GM23338 (cell line): ENCODE measurements around the gene PHC2. TPM values are rescaled to one million over a fixed set of nuclear protein-coding genes. Genes with fewer than 3 reads are reported as not detected.

Experiments
- ATAC-seq: fragments of 200-7000 bp; cut with Tn5 transposase; 3 replicates; pipeline ENCODE4 v1.9.1; 2020
- DNase-seq: peaks from one replicate; pipeline ENCODE4 v3.0.0-alpha.2; 2015; ENCODE audit warnings: low spot score
- H2AFZ ChIP-seq: fragments of 200-600 bp; sonication (generic); 2 replicates; pipeline ENCODE4 v1.8.0; 2016; ENCODE audit warnings: antibody characterized with exemption, mild to moderate bottlenecking, moderate library complexity
- H3F3A ChIP-seq: fragments of 200-600 bp; sonication (generic); replicated peaks from 2 replicates; pipeline ENCODE4 v1.8.0; 2017; ENCODE audit warnings: antibody characterized with exemption, mixed run types, low read depth
- H3K27ac ChIP-seq: fragments of 200-600 bp; sonication (generic); 2 replicates; pipeline ENCODE4 v1.6.1; 2016; ENCODE audit warnings: low read depth
- H3K27me3 ChIP-seq: fragments of 200-600 bp; sonication (generic); 2 replicates; pipeline ENCODE4 v1.8.0; 2016; ENCODE audit warnings: mild to moderate bottlenecking, mixed run types, moderate library complexity; ENCODE audit not compliant: insufficient read depth
- H3K36me3 ChIP-seq: fragments of 200-600 bp; sonication (generic); 2 replicates; pipeline ENCODE4 v1.8.0; 2016; ENCODE audit warnings: mild to moderate bottlenecking; ENCODE audit not compliant: insufficient read depth
- H3K4me1 ChIP-seq: fragments of 200-600 bp; sonication (generic); 2 replicates; pipeline ENCODE4 v1.8.0; 2016; ENCODE audit warnings: mild to moderate bottlenecking, moderate library complexity; ENCODE audit not compliant: insufficient read depth
- H3K4me2 ChIP-seq: fragments of 200-600 bp; sonication (generic); 2 replicates; pipeline ENCODE4 v1.7.1; 2017; ENCODE audit warnings: mixed run types
- H3K4me3 ChIP-seq: fragments of 200-600 bp; sonication (generic); 2 replicates; pipeline ENCODE4 v1.6.1; 2016; ENCODE audit warnings: mixed run types
- H3K79me2 ChIP-seq: fragments of 200-600 bp; sonication (generic); replicated peaks from 2 replicates; pipeline ENCODE4 v1.8.0; 2017; ENCODE audit warnings: mild to moderate bottlenecking; ENCODE audit not compliant: insufficient read depth
- H3K9me2 ChIP-seq: fragments of 200-600 bp; sonication (generic); 2 replicates; pipeline ENCODE4 v1.8.0; 2017; ENCODE audit not compliant: insufficient read depth
- H4K20me1 ChIP-seq: fragments of 200-600 bp; sonication (generic); replicated peaks from 2 replicates; pipeline ENCODE4 v1.8.0; 2017; ENCODE audit warnings: mild to moderate bottlenecking; ENCODE audit not compliant: insufficient read depth
- H3K27ac Mint-ChIP-seq: 2 replicates; pipeline ENCODE4 v1.8.0; 2020; ENCODE audit warnings: inconsistent platforms, mild to moderate bottlenecking, moderate library complexity, mixed read lengths
- H3K27me3 Mint-ChIP-seq: 3 replicates; pipeline ENCODE4 v1.8.0; 2022; ENCODE audit warnings: low read depth, mild to moderate bottlenecking, moderate library complexity, mixed read lengths, inconsistent platforms; ENCODE audit not compliant: insufficient read depth, poor library complexity
- H3K36me3 Mint-ChIP-seq: 3 replicates; pipeline ENCODE4 v1.8.0; 2021; ENCODE audit warnings: low read depth, mild to moderate bottlenecking, inconsistent platforms, moderate library complexity, mixed read lengths
- H3K4me1 Mint-ChIP-seq: 3 replicates; pipeline ENCODE4 v1.8.0; 2020; ENCODE audit warnings: mild to moderate bottlenecking, inconsistent platforms, mixed read lengths
- H3K4me3 Mint-ChIP-seq: 3 replicates; pipeline ENCODE4 v1.8.0; 2021; ENCODE audit warnings: moderate library complexity, mild to moderate bottlenecking, inconsistent platforms, mixed read lengths
- H3K9me3 Mint-ChIP-seq: 3 replicates; pipeline ENCODE4 v1.8.0; 2020; ENCODE audit warnings: moderate library complexity, mild to moderate bottlenecking, inconsistent platforms, mixed read lengths
- CREB1 ChIP-seq: fragments of 250-450 bp; sonication (Bioruptor Pico); IDR thresholded peaks from 2 replicates; pipeline ENCODE4 v1.5.0; 2020; ENCODE audit warnings: low read depth, mild to moderate bottlenecking, moderate library complexity
- EZH2phosphoT487 ChIP-seq: fragments of 200-600 bp; sonication (generic); IDR thresholded peaks from one replicate; pipeline ENCODE4 v1.8.1; 2018; ENCODE audit warnings: antibody characterized with exemption; ENCODE audit not compliant: unreplicated experiment
- JUNB ChIP-seq: IDR thresholded peaks from one replicate; pipeline ENCODE4 v1.6.1; 2016; ENCODE audit warnings: antibody characterized with exemption; ENCODE audit not compliant: unreplicated experiment
- NANOG ChIP-seq: IDR thresholded peaks from 2 replicates; pipeline ENCODE4 v1.6.1; 2016; ENCODE audit warnings: antibody characterized with exemption, borderline replicate concordance
- POLR2AphosphoS5 ChIP-seq: IDR thresholded peaks from 2 replicates; pipeline ENCODE4 v1.6.1; 2016; ENCODE audit warnings: antibody characterized with exemption, low read depth
- ZNF331 ChIP-seq: fragments of 250-450 bp; sonication (Bioruptor Pico); IDR thresholded peaks from 2 replicates; pipeline ENCODE4 v1.5.0; 2020; ENCODE audit warnings: low read depth, mild to moderate bottlenecking, moderate library complexity
- polyA plus RNA-seq: library from polyadenylated mRNA; unstranded; fragments of >200 nt; fragmentation: Nextera tagmentation; extraction: Ambion mirVana; gene quantifications from 2 replicates; pipeline ENCODE4 v1.2.1, GENCODE V29; 2016
- total RNA-seq: library from RNA; depleted of rRNA; stranded (reverse); fragments of >200 nt; shearing (Covaris generic); gene quantifications from 2 replicates; pipeline ENCODE4 v1.2.3, GENCODE V29; 2014
- TF ChIP-seq, protein P1 (sequence below): fragments of 250-450 bp; sonication (Bioruptor Pico); IDR thresholded peaks from 2 replicates; pipeline ENCODE4 v1.5.0; 2020; ENCODE audit warnings: mild to moderate bottlenecking, moderate library complexity

The PHC2 gene
- total and polyA plus RNA-seq, 2 experiments from 2014 or later = 1.7 to 7.3 TPM

DNA sequence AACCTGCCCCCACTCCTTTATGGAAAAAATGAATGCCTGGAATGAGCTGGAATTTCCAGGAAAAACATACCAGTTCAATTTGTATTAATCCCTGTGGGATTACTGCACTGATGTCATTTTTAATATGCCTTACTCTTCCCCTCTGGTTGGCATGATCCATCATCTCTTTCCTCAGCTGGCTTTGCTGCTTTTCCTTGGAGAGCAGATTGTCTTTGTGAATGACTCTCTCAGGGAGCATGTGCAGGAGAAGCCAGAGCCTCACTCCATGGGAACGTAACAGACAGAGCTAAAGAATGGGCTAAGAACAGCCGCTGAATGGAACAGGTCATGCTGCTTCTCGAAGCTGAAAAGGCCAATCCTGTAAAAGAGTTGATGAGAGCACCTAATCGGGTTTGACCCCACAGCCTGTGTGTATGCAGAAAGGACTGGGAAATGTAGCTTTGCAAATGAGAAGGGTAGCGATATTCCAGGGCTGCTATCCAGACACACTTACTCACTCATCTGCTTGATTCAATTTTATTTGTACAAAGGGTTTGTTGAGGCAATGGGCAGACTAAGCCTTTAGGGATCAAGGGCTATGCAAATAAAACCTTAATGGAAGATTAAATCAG is 20.7 kb downstream of the PHC2 start:
- Histone ChIP-seq H2AFZ (peak overlapping the region; percentile 38; the same call in 1 of the 2 replicates), H3K27ac (no peak overlapping the region), H3K36me3 (no peaks in the 10 kb centered on the region), H4K20me1 (no peaks in the 10 kb centered on the region), H3F3A (no peaks in the 10 kb centered on the region), H3K27me3 (no peaks in the 10 kb centered on the region), H3K9me2 (no peaks in the 10 kb centered on the region), H3K4me2 (no peak overlapping the region), H3K79me2 (no peaks in the 10 kb centered on the region), H3K4me1 (no peaks in the 10 kb centered on the region), H3K4me3 (no peak overlapping the region)
- no peak for TF ChIP-seq ZNF331 (CRISPR knock-in tag)
- no peak for TF ChIP-seq POLR2AphosphoS5
- H3K27me3 Mint-ChIP-seq = peaks cover 1% of the 10 kb centered on the region
- peaks cover 6% of the 10 kb centered on the region; the same call in 2 of the 3 replicates for H3K4me1 Mint-ChIP-seq
- H3K4me3 Mint-ChIP-seq = no peak overlapping the region
- H3K36me3 Mint-ChIP-seq = no peaks in the 10 kb centered on the region; the same call in 2 of the 3 replicates
- H3K27ac Mint-ChIP-seq = no peak overlapping the region
- ATAC-seq = peak; percentile 90
- peak; percentile 32 for DNase-seq
- H3K9me3 Mint-ChIP-seq = peaks cover 5% of the 10 kb centered on the region

DNA sequence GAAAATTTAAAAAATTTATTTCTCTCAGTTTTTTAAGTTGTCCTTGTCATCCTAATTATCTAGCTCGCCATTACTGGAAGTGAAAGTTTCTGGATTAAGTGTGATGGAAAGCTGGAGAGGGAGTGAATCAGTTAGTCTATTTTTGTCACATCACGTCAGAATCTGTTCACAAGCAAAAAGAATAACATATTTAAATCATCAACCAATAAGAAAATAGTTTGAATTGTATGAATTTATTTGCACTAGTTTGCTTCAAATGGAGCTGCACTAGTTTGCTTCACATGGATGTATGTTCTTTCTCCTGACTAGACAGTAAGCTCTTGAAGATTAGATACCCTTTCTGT is 22.8 kb downstream of the PHC2 start:
- no peak overlapping the region for H3K4me2 ChIP-seq
- no peaks in the 10 kb centered on the region for H3K4me1 ChIP-seq
- no peaks in the 10 kb centered on the region for H3K79me2 ChIP-seq
- no peak for DNase-seq
- Mint-ChIP-seq H3K27me3 (peaks cover 1% of the 10 kb centered on the region), H3K4me1 (peaks cover 6% of the 10 kb centered on the region; the same call in 2 of the 3 replicates), H3K4me3 (no peak overlapping the region), H3K9me3 (no peaks in the 10 kb centered on the region), H3K27ac (no peak overlapping the region), H3K36me3 (no peaks in the 10 kb centered on the region)
- H3K36me3 ChIP-seq = no peaks in the 10 kb centered on the region
- ATAC-seq = no peak
- no peak overlapping the region for H3K27ac ChIP-seq
- no peaks in the 10 kb centered on the region for H3F3A ChIP-seq
- TF ChIP-seq CREB1 (CRISPR knock-in tag) (no peak), EZH2phosphoT487 (no peak), POLR2AphosphoS5 (no peak), NANOG (no peak)
- H4K20me1 ChIP-seq = no peaks in the 10 kb centered on the region
- H2AFZ ChIP-seq = no peak overlapping the region
- no peaks in the 10 kb centered on the region for H3K9me2 ChIP-seq
- no peaks in the 10 kb centered on the region for H3K27me3 ChIP-seq
- no peak overlapping the region for H3K4me3 ChIP-seq

DNA sequence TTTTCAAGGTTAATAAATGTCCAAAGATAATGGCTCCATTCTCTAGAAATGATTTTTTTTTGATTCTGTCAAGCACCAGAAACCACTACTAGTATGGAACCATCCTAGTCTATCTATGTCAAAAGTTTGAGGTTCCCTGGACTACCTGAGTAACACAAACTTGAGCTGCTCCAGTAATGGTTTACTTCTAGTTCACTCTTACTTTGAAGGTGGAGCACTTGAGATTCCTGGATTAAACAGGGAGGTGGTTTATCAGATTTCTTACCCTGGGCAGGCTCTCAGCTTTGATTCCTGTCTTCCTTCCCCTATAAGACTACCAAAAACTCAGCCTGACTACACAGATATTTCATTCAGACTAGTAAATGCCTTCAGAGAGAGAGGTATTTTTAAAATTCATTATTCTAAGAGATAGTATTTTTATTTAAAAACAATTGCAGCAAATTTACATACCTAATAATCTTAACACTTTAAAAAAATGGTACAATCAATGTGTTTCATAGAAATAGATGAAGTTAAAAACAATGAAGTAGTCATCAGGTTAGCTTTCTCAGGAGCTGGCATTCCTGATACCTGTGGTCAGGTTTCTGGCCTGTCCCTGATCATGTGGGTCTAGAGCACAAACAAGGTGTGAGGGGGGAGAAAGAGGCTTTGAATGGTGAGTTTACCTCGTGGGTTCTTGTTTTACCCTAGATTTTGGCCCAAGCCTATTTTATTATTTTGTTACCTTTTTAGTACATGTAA is 23.4 kb downstream of the PHC2 start:
- Histone ChIP-seq H3K9me2 (no peaks in the 10 kb centered on the region), H4K20me1 (no peaks in the 10 kb centered on the region), H3K4me1 (no peaks in the 10 kb centered on the region), H2AFZ (no peak overlapping the region), H3K4me2 (no peak overlapping the region), H3K27me3 (no peaks in the 10 kb centered on the region), H3K36me3 (no peaks in the 10 kb centered on the region), H3K4me3 (no peak overlapping the region), H3F3A (no peaks in the 10 kb centered on the region), H3K79me2 (no peaks in the 10 kb centered on the region), H3K27ac (no peak overlapping the region)
- ATAC-seq (no peak), DNase-seq (no peak)
- no peaks in the 10 kb centered on the region for H3K9me3 Mint-ChIP-seq
- no peak overlapping the region for H3K27ac Mint-ChIP-seq
- H3K4me1 Mint-ChIP-seq = peaks cover 6% of the 10 kb centered on the region; the same call in 2 of the 3 replicates
- H3K4me3 Mint-ChIP-seq = no peak overlapping the region
- H3K27me3 Mint-ChIP-seq = peaks cover 1% of the 10 kb centered on the region
- no peaks in the 10 kb centered on the region for H3K36me3 Mint-ChIP-seq
- TF ChIP-seq NANOG (no peak), JUNB (no peak), POLR2AphosphoS5 (no peak)
- TF ChIP-seq, protein P1, sequence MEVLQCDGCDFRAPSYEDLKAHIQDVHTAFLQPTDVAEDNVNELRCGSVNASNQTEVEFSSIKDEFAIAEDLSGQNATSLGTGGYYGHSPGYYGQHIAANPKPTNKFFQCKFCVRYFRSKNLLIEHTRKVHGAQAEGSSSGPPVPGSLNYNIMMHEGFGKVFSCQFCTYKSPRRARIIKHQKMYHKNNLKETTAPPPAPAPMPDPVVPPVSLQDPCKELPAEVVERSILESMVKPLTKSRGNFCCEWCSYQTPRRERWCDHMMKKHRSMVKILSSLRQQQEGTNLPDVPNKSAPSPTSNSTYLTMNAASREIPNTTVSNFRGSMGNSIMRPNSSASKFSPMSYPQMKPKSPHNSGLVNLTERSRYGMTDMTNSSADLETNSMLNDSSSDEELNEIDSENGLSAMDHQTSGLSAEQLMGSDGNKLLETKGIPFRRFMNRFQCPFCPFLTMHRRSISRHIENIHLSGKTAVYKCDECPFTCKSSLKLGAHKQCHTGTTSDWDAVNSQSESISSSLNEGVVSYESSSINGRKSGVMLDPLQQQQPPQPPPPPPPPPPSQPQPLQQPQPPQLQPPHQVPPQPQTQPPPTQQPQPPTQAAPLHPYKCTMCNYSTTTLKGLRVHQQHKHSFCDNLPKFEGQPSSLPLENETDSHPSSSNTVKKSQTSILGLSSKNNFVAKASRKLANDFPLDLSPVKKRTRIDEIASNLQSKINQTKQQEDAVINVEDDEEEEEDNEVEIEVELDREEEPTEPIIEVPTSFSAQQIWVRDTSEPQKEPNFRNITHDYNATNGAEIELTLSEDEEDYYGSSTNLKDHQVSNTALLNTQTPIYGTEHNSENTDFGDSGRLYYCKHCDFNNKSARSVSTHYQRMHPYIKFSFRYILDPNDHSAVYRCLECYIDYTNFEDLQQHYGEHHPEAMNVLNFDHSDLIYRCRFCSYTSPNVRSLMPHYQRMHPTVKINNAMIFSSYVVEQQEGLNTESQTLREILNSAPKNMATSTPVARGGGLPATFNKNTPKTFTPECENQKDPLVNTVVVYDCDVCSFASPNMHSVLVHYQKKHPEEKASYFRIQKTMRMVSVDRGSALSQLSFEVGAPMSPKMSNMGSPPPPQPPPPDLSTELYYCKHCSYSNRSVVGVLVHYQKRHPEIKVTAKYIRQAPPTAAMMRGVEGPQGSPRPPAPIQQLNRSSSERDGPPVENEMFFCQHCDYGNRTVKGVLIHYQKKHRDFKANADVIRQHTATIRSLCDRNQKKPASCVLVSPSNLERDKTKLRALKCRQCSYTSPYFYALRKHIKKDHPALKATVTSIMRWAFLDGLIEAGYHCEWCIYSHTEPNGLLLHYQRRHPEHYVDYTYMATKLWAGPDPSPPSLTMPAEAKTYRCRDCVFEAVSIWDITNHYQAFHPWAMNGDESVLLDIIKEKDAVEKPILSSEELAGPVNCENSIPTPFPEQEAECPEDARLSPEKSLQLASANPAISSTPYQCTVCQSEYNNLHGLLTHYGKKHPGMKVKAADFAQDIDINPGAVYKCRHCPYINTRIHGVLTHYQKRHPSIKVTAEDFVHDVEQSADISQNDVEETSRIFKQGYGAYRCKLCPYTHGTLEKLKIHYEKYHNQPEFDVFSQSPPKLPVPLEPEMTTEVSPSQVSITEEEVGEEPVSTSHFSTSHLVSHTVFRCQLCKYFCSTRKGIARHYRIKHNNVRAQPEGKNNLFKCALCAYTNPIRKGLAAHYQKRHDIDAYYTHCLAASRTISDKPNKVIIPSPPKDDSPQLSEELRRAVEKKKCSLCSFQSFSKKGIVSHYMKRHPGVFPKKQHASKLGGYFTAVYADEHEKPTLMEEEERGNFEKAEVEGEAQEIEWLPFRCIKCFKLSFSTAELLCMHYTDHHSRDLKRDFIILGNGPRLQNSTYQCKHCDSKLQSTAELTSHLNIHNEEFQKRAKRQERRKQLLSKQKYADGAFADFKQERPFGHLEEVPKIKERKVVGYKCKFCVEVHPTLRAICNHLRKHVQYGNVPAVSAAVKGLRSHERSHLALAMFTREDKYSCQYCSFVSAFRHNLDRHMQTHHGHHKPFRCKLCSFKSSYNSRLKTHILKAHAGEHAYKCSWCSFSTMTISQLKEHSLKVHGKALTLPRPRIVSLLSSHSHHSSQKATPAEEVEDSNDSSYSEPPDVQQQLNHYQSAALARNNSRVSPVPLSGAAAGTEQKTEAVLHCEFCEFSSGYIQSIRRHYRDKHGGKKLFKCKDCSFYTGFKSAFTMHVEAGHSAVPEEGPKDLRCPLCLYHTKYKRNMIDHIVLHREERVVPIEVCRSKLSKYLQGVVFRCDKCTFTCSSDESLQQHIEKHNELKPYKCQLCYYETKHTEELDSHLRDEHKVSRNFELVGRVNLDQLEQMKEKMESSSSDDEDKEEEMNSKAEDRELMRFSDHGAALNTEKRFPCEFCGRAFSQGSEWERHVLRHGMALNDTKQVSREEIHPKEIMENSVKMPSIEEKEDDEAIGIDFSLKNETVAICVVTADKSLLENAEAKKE (CRISPR knock-in tag) = no peak
